ENCODE data around the gene KIF20B.

GRCh38 chr10:89669985-89670384 lies 31.4 kb upstream of the KIF20B start:
- TF ChIP-seq POLR2A (IDR thresholded peaks at IDR 0.05) = no peak
- no peak for TF ChIP-seq CTCF (IDR thresholded peaks at IDR 0.05)
- no peak for TF ChIP-seq EP300 (IDR thresholded peaks at IDR 0.05)
